ENCODE results near the gene PPT1. TPM values are rescaled to one million over a fixed set of nuclear protein-coding genes. Genes with fewer than 3 reads are reported as not detected.

The PPT1 gene
- total RNA-seq, 1 donor from 2014 or later: 67.3 TPM

- DNase-seq (ENCODE audit: low spot score, unreplicated experiment): no peak
- Mint-ChIP-seq H3K27ac (no peak overlapping the region), H3K36me3 (ENCODE audit: insufficient read depth) (no peaks in the 10 kb centered on the region), H3K4me1 (ENCODE audit: low read depth) (no peaks in the 10 kb centered on the region), H3K27me3 (peaks cover 25% of the 10 kb centered on the region), H3K4me3 (ENCODE audit: low read depth) (no peak overlapping the region), H3K9me3 (ENCODE audit: low read depth) (peaks cover 11% of the 10 kb centered on the region)
- no peak for TF ChIP-seq CTCF (IDR thresholded peaks at IDR 0.05; ENCODE audit: unreplicated experiment)
Observed at GRCh38 chr1:40102896-40103295, 5.8 kb upstream of the PPT1 start.

- H3K4me3 Mint-ChIP-seq (ENCODE audit: low read depth): no peak overlapping the region
- no peak overlapping the region for H3K27ac Mint-ChIP-seq
- H3K4me1 Mint-ChIP-seq (ENCODE audit: low read depth): peaks cover 3% of the 10 kb centered on the region
- DNase-seq (ENCODE audit: low spot score, unreplicated experiment): no peak
- TF ChIP-seq CTCF (IDR thresholded peaks at IDR 0.05; ENCODE audit: unreplicated experiment): no peak
- H3K9me3 Mint-ChIP-seq (ENCODE audit: low read depth): peaks cover 11% of the 10 kb centered on the region
- no peaks in the 10 kb centered on the region for H3K36me3 Mint-ChIP-seq (ENCODE audit: insufficient read depth)
- peaks cover 31% of the 10 kb centered on the region for H3K27me3 Mint-ChIP-seq
Observed at GRCh38 chr1:40102038-40102437, 5.0 kb upstream of the PPT1 start.

DNA sequence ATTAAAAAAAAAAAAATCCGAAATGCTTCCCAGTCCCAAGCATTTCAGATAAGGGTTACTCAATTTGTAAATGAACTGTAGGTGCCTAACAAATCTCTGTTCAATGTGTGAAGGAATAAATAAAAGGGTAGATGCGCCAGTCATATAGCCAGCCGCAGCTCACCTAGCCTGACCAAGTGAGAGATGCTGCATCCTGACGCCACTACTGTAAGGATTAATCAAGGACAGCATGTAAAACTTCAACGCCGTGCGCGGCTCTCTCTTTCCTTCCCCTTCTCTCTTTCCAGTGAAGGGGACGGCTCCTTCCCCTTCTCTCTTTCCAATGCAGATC lies 441 bp downstream of the PPT1 start:
- Mint-ChIP-seq H3K9me3 (ENCODE audit: low read depth) (no peaks in the 10 kb centered on the region), H3K4me1 (ENCODE audit: low read depth) (peaks cover 6% of the 10 kb centered on the region), H3K4me3 (ENCODE audit: low read depth) (peak overlapping the region; percentile 88), H3K27me3 (peaks cover 20% of the 10 kb centered on the region), H3K27ac (peak overlapping the region; percentile 90), H3K36me3 (ENCODE audit: insufficient read depth) (peaks cover 5% of the 10 kb centered on the region)
- no peak for TF ChIP-seq CTCF (IDR thresholded peaks at IDR 0.05; ENCODE audit: unreplicated experiment)
- DNase-seq (ENCODE audit: low spot score, unreplicated experiment): no peak

DNA sequence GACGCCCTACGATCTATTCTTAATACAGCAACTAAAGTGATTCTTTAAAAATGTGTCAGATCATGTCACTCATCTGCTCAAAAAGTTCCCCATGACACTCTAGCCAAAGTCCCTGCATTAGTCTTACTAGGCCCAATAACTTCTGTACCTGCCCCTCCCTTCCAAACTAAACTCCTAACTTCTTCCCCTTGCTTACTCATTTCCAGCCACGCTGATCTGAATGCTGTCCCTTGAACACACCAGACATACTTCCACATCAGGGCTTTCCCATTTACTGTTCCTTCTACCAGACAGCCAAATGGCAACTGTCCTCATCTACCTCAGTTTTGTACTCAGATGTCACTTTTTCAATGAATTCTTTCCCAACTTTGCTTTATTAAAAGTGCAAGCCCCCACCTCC lies 1.2 kb downstream of the PPT1 start:
- peaks cover 16% of the 10 kb centered on the region for H3K27me3 Mint-ChIP-seq
- peaks cover 6% of the 10 kb centered on the region for H3K4me1 Mint-ChIP-seq (ENCODE audit: low read depth)
- H3K9me3 Mint-ChIP-seq (ENCODE audit: low read depth): no peaks in the 10 kb centered on the region
- DNase-seq (ENCODE audit: low spot score, unreplicated experiment): no peak
- TF ChIP-seq CTCF (IDR thresholded peaks at IDR 0.05; ENCODE audit: unreplicated experiment): no peak
- no peak overlapping the region for H3K27ac Mint-ChIP-seq
- peaks cover 5% of the 10 kb centered on the region for H3K36me3 Mint-ChIP-seq (ENCODE audit: insufficient read depth)
- no peak overlapping the region for H3K4me3 Mint-ChIP-seq (ENCODE audit: low read depth)

GRCh38 chr1:40094466-40095110 lies 2.5 kb downstream of the PPT1 start:
- H3K9me3 Mint-ChIP-seq (ENCODE audit: low read depth): no peaks in the 10 kb centered on the region
- no peak for TF ChIP-seq CTCF (IDR thresholded peaks at IDR 0.05; ENCODE audit: unreplicated experiment)
- no peak for DNase-seq (ENCODE audit: low spot score, unreplicated experiment)
- H3K4me1 Mint-ChIP-seq (ENCODE audit: low read depth): peaks cover 6% of the 10 kb centered on the region
- H3K36me3 Mint-ChIP-seq (ENCODE audit: insufficient read depth): peaks cover 6% of the 10 kb centered on the region
- peaks cover 9% of the 10 kb centered on the region for H3K27me3 Mint-ChIP-seq
- H3K27ac Mint-ChIP-seq: no peak overlapping the region
- H3K4me3 Mint-ChIP-seq (ENCODE audit: low read depth): no peak overlapping the region
